ENCODE results near the gene IFITM5. TPM values are rescaled to one million over a fixed set of nuclear protein-coding genes. Genes with fewer than 3 reads are reported as not detected.

IFITM5 gene
- total and polyA plus RNA-seq, 9 of the 15 experiments (the other 6 are each of a cell fraction or from before 2014, with no cell fraction given) = 0.19 TPM; not detected in 8

DNA sequence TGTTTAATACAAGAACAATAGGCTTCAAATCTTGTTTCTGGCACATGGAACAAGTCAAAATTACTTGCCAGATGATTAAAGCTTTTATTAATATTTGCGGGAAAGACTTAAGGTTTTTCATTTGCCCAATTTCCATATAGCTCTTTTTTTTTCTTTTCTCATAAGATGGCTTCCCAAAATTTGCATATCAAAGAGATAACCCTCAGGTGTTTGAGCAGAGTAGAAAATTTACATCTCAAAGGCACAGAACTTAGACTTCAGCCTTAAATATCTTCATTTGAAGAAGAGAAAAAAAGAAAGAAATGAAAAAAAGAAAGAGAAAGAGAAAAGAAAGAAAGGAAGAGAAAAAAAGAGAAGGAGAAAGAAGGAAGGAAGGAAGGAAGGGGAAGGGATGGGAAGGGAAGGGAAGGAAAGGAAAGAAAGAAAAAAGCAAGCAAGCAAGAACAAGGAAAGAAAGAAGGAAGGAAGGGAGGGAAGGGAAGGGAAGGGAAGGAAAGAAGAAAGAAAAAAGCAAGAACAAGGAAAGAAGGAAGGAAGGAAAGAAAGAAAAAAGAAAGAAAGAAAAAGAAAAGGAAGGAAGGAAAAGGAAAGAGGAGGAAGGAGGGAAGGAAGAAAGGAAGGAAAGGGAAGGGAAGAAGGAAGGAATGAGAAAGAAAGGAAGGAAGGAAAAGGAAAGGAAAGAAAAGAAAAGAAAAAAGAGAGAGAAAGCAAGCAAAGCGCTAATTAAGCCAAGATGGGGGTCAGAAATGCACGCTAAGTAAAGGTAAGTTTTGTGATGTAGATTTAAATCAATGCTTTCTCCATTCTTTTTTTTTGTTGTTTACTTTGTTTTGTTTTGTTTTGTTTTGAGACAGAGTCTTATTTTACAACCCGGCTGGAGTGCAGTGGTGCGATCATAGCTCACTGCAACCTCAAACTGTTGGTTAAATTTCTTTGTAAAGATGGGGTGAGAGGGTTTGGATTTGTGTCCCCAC, 41.5 kb upstream of the IFITM5 start (continued):
- TF ChIP-seq, protein P1, sequence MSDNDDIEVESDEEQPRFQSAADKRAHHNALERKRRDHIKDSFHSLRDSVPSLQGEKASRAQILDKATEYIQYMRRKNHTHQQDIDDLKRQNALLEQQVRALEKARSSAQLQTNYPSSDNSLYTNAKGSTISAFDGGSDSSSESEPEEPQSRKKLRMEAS (CRISPR knock-in tag; IDR thresholded peaks at IDR 0.05) = no peak
- no peak for TF ChIP-seq ZNF431 (CRISPR knock-in tag; IDR thresholded peaks at IDR 0.05)
- no peak for TF ChIP-seq XRCC4 (IDR thresholded peaks at IDR 0.05; ENCODE audit: extremely low read depth, insufficient read depth, insufficient read length)
- TF ChIP-seq, protein P2, sequence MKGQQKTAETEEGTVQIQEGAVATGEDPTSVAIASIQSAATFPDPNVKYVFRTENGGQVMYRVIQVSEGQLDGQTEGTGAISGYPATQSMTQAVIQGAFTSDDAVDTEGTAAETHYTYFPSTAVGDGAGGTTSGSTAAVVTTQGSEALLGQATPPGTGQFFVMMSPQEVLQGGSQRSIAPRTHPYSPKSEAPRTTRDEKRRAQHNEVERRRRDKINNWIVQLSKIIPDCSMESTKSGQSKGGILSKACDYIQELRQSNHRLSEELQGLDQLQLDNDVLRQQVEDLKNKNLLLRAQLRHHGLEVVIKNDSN (CRISPR knock-in tag; IDR thresholded peaks at IDR 0.05) = no peak
- TF ChIP-seq, protein P3, sequence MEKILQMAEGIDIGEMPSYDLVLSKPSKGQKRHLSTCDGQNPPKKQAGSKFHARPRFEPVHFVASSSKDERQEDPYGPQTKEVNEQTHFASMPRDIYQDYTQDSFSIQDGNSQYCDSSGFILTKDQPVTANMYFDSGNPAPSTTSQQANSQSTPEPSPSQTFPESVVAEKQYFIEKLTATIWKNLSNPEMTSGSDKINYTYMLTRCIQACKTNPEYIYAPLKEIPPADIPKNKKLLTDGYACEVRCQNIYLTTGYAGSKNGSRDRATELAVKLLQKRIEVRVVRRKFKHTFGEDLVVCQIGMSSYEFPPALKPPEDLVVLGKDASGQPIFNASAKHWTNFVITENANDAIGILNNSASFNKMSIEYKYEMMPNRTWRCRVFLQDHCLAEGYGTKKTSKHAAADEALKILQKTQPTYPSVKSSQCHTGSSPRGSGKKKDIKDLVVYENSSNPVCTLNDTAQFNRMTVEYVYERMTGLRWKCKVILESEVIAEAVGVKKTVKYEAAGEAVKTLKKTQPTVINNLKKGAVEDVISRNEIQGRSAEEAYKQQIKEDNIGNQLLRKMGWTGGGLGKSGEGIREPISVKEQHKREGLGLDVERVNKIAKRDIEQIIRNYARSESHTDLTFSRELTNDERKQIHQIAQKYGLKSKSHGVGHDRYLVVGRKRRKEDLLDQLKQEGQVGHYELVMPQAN (IDR thresholded peaks at IDR 0.05; ENCODE audit: borderline replicate concordance) = peak; percentile 77
- TF ChIP-seq SMARCA4 (IDR thresholded peaks at IDR 0.05) = 0 out of 2 replicates have a peak, but pooled peaks have one; percentile 16
- TF ChIP-seq, protein P4, sequence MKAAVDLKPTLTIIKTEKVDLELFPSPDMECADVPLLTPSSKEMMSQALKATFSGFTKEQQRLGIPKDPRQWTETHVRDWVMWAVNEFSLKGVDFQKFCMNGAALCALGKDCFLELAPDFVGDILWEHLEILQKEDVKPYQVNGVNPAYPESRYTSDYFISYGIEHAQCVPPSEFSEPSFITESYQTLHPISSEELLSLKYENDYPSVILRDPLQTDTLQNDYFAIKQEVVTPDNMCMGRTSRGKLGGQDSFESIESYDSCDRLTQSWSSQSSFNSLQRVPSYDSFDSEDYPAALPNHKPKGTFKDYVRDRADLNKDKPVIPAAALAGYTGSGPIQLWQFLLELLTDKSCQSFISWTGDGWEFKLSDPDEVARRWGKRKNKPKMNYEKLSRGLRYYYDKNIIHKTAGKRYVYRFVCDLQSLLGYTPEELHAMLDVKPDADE (conservative IDR thresholded peaks at IDR 0.05; ENCODE audit: control insufficient read depth, low read depth, low read length) = no peak
- TF ChIP-seq, protein P5, sequence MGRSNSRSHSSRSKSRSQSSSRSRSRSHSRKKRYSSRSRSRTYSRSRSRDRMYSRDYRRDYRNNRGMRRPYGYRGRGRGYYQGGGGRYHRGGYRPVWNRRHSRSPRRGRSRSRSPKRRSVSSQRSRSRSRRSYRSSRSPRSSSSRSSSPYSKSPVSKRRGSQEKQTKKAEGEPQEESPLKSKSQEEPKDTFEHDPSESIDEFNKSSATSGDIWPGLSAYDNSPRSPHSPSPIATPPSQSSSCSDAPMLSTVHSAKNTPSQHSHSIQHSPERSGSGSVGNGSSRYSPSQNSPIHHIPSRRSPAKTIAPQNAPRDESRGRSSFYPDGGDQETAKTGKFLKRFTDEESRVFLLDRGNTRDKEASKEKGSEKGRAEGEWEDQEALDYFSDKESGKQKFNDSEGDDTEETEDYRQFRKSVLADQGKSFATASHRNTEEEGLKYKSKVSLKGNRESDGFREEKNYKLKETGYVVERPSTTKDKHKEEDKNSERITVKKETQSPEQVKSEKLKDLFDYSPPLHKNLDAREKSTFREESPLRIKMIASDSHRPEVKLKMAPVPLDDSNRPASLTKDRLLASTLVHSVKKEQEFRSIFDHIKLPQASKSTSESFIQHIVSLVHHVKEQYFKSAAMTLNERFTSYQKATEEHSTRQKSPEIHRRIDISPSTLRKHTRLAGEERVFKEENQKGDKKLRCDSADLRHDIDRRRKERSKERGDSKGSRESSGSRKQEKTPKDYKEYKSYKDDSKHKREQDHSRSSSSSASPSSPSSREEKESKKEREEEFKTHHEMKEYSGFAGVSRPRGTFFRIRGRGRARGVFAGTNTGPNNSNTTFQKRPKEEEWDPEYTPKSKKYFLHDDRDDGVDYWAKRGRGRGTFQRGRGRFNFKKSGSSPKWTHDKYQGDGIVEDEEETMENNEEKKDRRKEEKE (IDR thresholded peaks at IDR 0.05; ENCODE audit: borderline replicate concordance in 1 of 2, control insufficient read depth in 1 of 2, low read depth in 2 of 2, low read length in 1 of 2) = peak in 1 of 2 experiments; percentile 55; a peak in 1 of 4 replicates
- TF ChIP-seq, protein P6, sequence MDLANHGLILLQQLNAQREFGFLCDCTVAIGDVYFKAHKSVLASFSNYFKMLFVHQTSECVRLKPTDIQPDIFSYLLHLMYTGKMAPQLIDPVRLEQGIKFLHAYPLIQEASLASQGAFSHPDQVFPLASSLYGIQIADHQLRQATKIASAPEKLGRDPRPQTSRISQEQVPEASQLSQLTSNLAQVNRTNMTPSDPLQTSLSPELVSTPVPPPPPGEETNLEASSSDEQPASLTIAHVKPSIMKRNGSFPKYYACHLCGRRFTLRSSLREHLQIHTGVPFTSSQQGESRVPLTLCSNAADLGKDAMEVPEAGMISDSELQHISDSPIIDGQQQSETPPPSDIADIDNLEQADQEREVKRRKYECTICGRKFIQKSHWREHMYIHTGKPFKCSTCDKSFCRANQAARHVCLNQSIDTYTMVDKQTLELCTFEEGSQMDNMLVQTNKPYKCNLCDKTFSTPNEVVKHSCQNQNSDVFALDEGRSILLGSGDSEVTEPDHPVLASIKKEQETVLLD (IDR thresholded peaks at IDR 0.05) = peak; percentile 84; the same call in 1 of the 2 replicates
- no peak for TF ChIP-seq RCOR1 (IDR thresholded peaks at IDR 0.05; ENCODE audit: borderline replicate concordance in 1 of 2, low read depth in 2 of 2, low read length in 2 of 2)
- no peak for TF ChIP-seq BDP1 (IDR thresholded peaks at IDR 0.05; ENCODE audit: insufficient read depth, insufficient read length)
- no peak for TF ChIP-seq SNIP1 (IDR thresholded peaks at IDR 0.05; ENCODE audit: low read depth)
- TF ChIP-seq TRIM24 (IDR thresholded peaks at IDR 0.05) = peak; percentile 33 to 57; a peak in 2 of 4 replicates
- no peak for TF ChIP-seq NCOA6 (IDR thresholded peaks at IDR 0.05)
- TF ChIP-seq RBFOX2 (IDR thresholded peaks at IDR 0.05; ENCODE audit: low read depth, low read length) = no peak
- TF ChIP-seq ZNF316 (IDR thresholded peaks at IDR 0.05) = peak; percentile 40; the same call in 1 of the 2 replicates
- TF ChIP-seq CEBPB (tag; IDR thresholded peaks at IDR 0.05) = no peak
- no peak for TF ChIP-seq EWSR1 (IDR thresholded peaks at IDR 0.05; ENCODE audit: borderline replicate concordance, low read depth, partially characterized antibody)

All from K562 (cell line).